Activated naive CD4-positive, alpha-beta T cell treated with anti-CD3 and anti-CD28 coated beads, Interleukin-2, amount 10 ng/mL, durations not matched to agents 7 days and 5 days (primary cell): ENCODE measurements around the gene KCND3.
A peak's percentile ranks its signal among the peaks of the same experiment; 100 is the strongest.

Source experiments
- CTCF ChIA-PET: fragments of 350-600 bp; sonication (Branson Sonifier 250); formaldehyde crosslinking; loops from one replicate; lab custom pipeline; 2021; ENCODE audit warnings: antibody characterized with exemption; lab: Charles Lee
- DNase-seq: peaks from one replicate; pipeline ENCODE4 v3.0.0-alpha.2; 2020
- H3K27ac Mint-ChIP-seq: one replicate; pipeline ENCODE4 v1.8.0; 2021; ENCODE audit warnings: mild to moderate bottlenecking, moderate library complexity, mixed read lengths
- H3K27me3 Mint-ChIP-seq: one replicate; pipeline ENCODE4 v1.8.0; 2021; ENCODE audit warnings: mild to moderate bottlenecking, mixed read lengths
- H3K36me3 Mint-ChIP-seq: one replicate; pipeline ENCODE4 v1.8.0; 2021; ENCODE audit warnings: mixed read lengths
- H3K4me1 Mint-ChIP-seq: one replicate; pipeline ENCODE4 v1.8.0; 2021; ENCODE audit warnings: mixed read lengths
- H3K4me3 Mint-ChIP-seq: one replicate; pipeline ENCODE4 v1.8.0; 2021; ENCODE audit warnings: mild to moderate bottlenecking, moderate library complexity, mixed read lengths
- H3K9me3 Mint-ChIP-seq: one replicate; pipeline ENCODE4 v1.8.0; 2021; ENCODE audit warnings: mixed read lengths

KCND3 gene

DNA sequence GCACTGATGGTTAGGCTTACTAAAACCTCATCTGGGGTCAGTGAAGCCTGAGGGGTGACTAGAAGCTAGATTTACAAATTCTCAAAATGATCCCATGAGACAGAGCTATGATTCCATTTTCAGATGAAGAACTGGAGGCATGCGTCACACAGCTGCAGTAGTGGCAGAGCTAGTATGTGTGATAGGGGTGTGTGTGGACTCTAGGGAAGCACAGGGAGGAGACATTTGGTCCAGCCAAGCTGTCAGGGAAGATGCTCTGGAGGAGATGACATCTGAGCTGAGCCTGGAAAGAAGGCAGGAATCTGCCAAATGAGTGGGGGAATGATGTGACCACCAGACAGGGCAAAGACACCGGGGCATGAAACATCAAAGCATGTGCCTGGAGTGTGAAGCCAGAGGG is 12.0 kb upstream of the KCND3 start:
- H3K36me3 Mint-ChIP-seq, result no peaks in the 10 kb centered on the region
- CTCF ChIA-PET, result interaction anchor here (1.2 kb wide), 1 partner anchor 13 kb away, joined by 4 read pairs; no protein-coding TSS in a partner anchor
- no peak overlapping the region for H3K4me3 Mint-ChIP-seq
- no peaks in the 10 kb centered on the region for H3K9me3 Mint-ChIP-seq
- no peak for DNase-seq
- H3K27ac Mint-ChIP-seq, result no peak overlapping the region
- H3K27me3 Mint-ChIP-seq, result peaks cover 18% of the 10 kb centered on the region
- no peaks in the 10 kb centered on the region for H3K4me1 Mint-ChIP-seq

DNA sequence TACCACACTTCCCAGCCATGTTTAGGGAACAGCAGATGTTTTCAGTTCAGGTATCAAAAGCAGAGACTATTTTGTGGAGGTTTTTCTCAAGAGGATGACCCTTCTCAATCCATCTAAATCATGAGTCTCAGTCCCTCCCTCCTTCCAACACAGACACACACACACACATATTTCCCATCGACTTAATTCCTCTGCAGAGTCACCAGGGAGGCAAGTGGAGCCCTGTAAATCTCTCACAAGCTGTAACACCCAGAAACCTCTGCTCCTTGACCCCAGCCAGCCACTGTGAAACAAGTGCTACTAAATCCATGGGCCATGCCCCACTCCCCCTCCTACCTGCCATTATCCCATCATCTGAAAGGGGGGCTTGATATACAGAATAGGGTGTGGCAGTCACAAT is 10.6 kb upstream of the KCND3 start:
- Mint-ChIP-seq H3K27ac (no peak overlapping the region), H3K4me1 (no peaks in the 10 kb centered on the region), H3K4me3 (no peak overlapping the region), H3K36me3 (no peaks in the 10 kb centered on the region), H3K27me3 (peaks cover 21% of the 10 kb centered on the region), H3K9me3 (no peaks in the 10 kb centered on the region)
- no peak for DNase-seq
- CTCF ChIA-PET, result no interaction called here

DNA sequence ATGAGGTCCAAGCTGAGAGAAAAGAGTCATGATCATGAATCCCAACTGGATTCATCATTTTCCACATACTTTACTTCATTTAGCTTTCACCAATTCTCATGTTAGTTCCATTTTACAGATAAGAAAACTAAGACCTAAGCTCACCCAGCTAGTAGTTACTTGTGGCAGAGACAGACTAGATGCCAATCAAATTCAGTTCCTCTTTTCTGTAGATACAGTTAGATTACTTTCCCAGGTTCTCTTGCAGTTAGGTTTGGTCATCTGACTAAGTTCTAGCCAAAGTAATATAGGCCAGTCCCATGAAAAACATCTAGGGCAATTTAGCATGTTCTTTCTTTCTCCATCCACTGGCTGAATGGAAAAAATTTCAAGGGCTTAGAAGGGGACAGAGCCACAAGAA is 8.9 kb upstream of the KCND3 start:
- Mint-ChIP-seq H3K4me3 (no peak overlapping the region), H3K27me3 (peaks cover 38% of the 10 kb centered on the region), H3K9me3 (no peaks in the 10 kb centered on the region), H3K4me1 (no peaks in the 10 kb centered on the region), H3K27ac (no peak overlapping the region), H3K36me3 (no peaks in the 10 kb centered on the region)
- CTCF ChIA-PET, result no interaction called here
- no peak for DNase-seq

DNA sequence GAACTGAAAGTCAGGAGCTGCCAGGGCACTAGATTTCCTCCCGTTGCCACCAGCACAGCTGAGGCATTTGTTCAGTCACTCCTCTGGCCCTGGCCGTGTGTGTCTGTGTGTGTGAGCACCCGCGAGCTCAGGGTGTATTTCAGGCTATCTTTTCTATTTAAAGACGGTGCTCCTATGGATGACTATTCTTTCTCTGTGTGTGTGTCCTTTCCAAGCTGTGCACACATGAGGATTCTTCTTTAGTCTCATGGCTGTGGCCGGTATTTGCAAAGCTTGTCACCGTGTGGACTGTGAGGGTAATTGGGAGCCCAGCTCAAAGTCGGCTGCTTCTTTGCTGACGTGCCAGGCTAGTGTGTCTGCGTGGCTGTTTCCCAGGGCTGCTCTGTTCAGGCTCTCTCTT is 3.0 kb upstream of the KCND3 start:
- CTCF ChIA-PET, result no interaction called here
- no peaks in the 10 kb centered on the region for H3K36me3 Mint-ChIP-seq
- no peak overlapping the region for H3K4me3 Mint-ChIP-seq
- H3K4me1 Mint-ChIP-seq, result peaks cover 11% of the 10 kb centered on the region
- peaks cover 82% of the 10 kb centered on the region for H3K27me3 Mint-ChIP-seq
- H3K27ac Mint-ChIP-seq, result no peak overlapping the region
- H3K9me3 Mint-ChIP-seq, result no peaks in the 10 kb centered on the region
- no peak for DNase-seq

DNA sequence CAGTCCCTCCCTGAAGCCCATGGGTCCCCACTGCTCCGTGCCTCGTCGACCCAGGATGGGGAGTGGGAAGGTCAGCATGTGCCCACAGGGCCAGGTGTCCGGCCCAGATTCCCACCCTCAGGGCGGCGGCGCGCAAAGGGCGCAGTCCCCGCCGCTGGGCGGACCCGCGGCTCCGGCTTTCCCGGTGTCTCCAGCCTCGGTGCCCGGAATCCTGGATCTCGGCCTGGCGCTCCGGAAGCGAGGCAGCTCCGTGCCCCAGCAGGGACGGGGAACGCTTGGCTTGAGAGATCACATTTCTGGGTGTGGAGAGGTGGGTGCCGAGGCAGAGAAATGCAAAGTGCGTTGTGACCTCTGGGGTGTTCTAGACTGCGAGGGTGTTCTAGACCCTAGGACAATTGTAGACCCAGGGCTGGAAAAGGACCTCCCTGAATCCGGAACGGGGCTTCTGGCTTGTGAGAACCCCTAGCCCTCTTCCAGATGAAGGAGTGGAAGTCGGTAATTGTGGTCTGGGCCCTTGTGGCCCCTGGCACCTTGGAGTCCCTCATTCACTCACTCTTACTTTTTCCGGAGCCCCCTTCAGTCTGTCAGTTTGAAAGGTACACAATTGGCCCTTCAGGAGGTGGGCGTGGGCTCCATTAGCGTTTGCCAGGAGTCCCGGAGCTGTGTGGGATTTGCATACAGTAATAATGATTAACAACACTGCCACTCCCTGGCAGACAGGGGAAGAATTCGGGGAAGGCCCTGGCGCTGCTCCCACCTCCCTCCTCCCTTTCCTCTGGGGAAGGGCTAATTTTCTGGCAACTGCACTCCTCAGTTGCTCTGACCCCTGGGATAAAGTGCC is 1.6 kb upstream of the KCND3 start:
- H3K27me3 Mint-ChIP-seq, result peaks cover 96% of the 10 kb centered on the region

DNA sequence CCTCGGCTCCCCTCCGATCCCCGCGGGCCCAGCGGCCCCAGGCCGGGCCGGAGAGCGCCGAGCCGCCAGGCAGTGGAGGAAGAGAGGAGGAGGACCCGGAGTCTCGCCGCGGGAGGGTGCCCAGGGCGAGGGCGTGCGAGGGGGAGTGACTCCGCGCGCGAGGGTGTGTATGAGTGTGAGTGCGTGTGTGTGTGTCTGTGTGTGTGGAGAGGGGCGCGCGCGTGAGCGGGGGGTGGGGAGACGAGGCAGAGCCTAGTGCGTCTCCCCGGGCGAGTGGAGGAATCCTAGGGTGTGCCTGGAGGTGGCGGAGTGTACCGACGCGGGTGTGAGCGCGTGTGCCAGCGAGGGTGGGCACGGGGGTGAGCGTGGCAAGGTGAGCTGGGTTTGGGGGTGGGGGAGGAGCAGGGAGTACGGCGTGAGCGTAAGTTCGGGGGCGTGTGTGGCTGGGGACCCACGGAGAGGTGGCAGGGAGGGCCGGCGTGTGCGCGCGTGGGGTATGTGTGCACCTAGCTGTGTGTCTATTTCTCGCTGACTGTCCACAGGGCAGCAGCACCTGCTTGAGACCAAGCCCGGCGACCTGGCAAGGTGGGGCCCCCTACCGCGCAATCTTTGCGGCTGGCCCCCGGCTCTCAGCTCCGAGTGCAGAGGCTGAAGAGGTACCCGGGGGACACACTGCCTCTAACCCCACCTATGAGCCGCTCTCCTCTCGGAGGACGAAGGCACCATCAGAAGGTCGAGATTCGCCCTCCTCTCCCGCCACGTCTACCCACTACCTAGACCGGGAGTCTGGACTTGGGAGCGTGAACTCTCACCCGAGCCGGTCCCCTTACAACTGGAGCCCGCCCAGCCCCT is 784 bp upstream of the KCND3 start:
- no peaks in the 10 kb centered on the region for H3K36me3 Mint-ChIP-seq
- no peaks in the 10 kb centered on the region for H3K9me3 Mint-ChIP-seq
- H3K4me3 Mint-ChIP-seq, result peak overlapping the region; percentile 34
- peaks cover 95% of the 10 kb centered on the region for H3K27me3 Mint-ChIP-seq
- CTCF ChIA-PET, result no interaction called here
- H3K4me1 Mint-ChIP-seq, result peaks cover 11% of the 10 kb centered on the region
- DNase-seq, result no peak
- peak overlapping the region; percentile 60 for H3K27ac Mint-ChIP-seq

More for the DNA sequence above, 1.6 kb upstream of the KCND3 start:
- no peak for DNase-seq
- Mint-ChIP-seq H3K9me3 (no peaks in the 10 kb centered on the region), H3K36me3 (no peaks in the 10 kb centered on the region), H3K4me3 (no peak overlapping the region), H3K4me1 (peaks cover 11% of the 10 kb centered on the region), H3K27ac (no peak overlapping the region)
- CTCF ChIA-PET, result no interaction called here

DNA sequence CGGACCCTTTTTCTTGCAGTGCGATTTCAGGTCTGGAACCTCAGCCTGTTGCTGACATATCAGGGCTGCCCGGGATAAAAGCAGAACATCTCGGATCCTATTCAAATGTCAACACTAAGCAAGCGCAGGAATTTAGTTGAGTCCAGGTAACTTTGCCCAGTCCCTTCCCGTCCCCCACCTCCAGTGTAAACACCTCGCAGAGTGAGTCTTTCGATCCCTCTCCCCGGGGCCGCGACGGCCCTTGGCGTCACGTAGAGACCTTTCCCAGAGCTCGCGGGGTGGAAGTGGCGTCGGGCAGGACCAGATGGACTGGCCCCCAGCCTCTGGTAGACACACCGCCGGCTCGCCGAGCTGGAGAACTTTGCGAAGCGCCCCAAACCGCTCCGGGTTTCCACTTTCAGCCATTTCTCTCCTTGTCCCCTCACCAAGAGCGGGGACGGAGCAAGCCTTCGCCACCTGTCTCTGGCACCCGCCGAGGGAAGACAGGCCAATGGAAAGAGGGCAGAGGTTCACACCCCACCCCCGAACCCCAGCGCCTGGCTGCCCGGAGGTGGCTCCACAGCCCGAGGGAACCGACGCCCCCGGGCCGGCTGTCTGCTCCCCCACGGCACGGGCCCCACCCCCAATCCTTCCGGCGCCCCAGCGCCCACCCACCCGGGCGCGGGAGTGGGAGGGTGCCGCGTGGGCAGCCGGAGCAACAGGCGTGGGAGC is 570 bp downstream of the KCND3 start:
- Mint-ChIP-seq H3K9me3 (no peaks in the 10 kb centered on the region), H3K4me1 (peaks cover 11% of the 10 kb centered on the region), H3K27ac (no peak overlapping the region), H3K36me3 (no peaks in the 10 kb centered on the region), H3K4me3 (peak overlapping the region; percentile 21), H3K27me3 (peaks cover 81% of the 10 kb centered on the region)
- CTCF ChIA-PET, result interaction anchor here (1.0 kb wide), 1 partner anchor 12 kb away, joined by 4 read pairs; no protein-coding TSS in a partner anchor
- DNase-seq, result no peak

DNA sequence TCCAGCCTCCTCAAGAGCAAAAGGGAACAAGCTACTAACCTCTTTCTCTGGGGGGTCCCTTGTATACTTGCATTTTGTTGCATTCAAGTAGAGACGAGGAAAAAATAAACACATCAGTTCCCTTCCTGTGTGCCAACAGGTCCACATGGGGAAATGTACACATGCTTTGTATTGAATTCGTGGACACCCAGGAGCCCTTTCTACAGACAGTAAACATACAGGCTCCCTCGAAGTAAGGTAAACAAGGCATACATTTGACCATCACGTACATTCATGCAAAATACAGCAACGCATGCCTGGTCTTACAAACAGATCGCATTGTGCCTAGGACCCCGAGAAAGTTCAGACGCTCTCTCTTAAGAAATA is 1.1 kb downstream of the KCND3 start:
- Mint-ChIP-seq H3K27ac (no peak overlapping the region), H3K36me3 (no peaks in the 10 kb centered on the region), H3K9me3 (no peaks in the 10 kb centered on the region), H3K27me3 (peaks cover 76% of the 10 kb centered on the region), H3K4me1 (peaks cover 11% of the 10 kb centered on the region), H3K4me3 (peak overlapping the region; percentile 21)
- CTCF ChIA-PET, result interaction anchor here (1.0 kb wide), 1 partner anchor 13 kb away, joined by 4 read pairs; no protein-coding TSS in a partner anchor
- DNase-seq, result no peak

DNA sequence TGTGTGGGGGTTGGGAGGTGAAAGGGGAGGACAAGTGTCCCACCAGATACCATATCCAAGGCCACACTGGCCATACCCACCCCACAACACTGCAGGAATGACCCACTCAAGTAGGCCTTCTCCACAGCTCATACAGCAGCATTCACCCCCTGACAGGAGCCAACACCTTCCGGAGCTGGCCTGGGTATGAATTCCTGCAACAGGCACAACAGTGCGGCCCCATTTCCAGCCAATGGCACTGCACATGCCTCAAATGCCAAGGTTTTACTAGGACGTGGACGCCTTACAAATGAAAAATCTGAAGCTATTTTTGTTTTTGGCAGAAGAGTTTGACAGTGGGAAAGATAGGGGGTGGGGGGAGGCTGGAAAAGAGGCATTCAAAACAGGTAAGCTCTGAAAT is 2.0 kb downstream of the KCND3 start:
- H3K4me1 Mint-ChIP-seq, result peaks cover 11% of the 10 kb centered on the region
- no peaks in the 10 kb centered on the region for H3K9me3 Mint-ChIP-seq
- DNase-seq, result no peak
- H3K27ac Mint-ChIP-seq, result no peak overlapping the region
- no peak overlapping the region for H3K4me3 Mint-ChIP-seq
- H3K36me3 Mint-ChIP-seq, result no peaks in the 10 kb centered on the region
- H3K27me3 Mint-ChIP-seq, result peaks cover 67% of the 10 kb centered on the region
- CTCF ChIA-PET, result interaction anchor here (1.0 kb wide), 1 partner anchor 13 kb away, joined by 4 read pairs; no protein-coding TSS in a partner anchor

DNA sequence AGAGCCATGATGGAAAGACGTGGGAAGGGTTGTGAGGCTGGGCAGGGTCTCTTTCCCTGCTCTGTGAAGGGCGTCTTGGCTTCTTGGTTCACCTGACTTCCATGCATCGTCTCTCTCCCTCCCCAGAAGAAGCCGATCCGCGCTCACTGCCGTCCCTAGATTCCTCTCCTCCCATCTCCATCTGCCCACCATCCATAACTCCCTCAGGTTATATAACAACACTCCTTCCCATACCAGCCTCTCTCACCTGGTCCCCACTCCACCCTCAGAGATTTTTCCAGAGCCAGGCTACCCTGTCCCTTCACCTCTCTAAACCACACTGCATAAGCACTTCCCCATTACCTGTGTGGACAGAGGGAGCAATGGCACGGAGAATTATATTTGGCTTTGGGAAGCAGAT is 6.0 kb downstream of the KCND3 start:
- peaks cover 32% of the 10 kb centered on the region for H3K27me3 Mint-ChIP-seq
- no peak for DNase-seq

DNA sequence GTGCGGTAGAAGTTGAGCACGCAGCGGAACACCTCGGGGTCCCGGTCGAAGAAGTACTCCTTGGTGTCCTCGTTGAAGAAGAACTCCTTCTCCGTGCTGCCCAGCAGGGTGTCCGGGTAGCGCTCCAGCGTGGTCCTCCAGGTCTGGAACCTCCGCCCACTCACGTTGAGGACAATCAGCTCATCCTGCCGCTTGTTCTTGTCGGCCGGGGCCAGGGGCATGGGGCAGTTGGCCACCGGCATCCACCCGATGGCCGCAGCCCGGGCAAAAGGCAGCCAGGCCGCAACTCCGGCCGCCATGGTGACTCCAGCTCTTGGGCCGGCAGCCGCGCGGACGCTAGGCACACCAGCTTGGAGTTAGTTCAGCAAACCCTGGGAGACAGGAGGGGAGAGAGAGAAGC is 7.0 kb downstream of the KCND3 start:
- DNase-seq, result no peak
- H3K9me3 Mint-ChIP-seq, result no peaks in the 10 kb centered on the region
- no peaks in the 10 kb centered on the region for H3K4me1 Mint-ChIP-seq
- H3K27me3 Mint-ChIP-seq, result peaks cover 28% of the 10 kb centered on the region
- CTCF ChIA-PET, result no interaction called here
- H3K36me3 Mint-ChIP-seq, result no peaks in the 10 kb centered on the region
- no peak overlapping the region for H3K4me3 Mint-ChIP-seq
- no peak overlapping the region for H3K27ac Mint-ChIP-seq

More for the DNA sequence above, 6.0 kb downstream of the KCND3 start:
- CTCF ChIA-PET, result no interaction called here
- H3K4me1 Mint-ChIP-seq, result peaks cover 2% of the 10 kb centered on the region
- H3K4me3 Mint-ChIP-seq, result no peak overlapping the region
- H3K9me3 Mint-ChIP-seq, result no peaks in the 10 kb centered on the region
- no peak overlapping the region for H3K27ac Mint-ChIP-seq
- no peaks in the 10 kb centered on the region for H3K36me3 Mint-ChIP-seq

DNA sequence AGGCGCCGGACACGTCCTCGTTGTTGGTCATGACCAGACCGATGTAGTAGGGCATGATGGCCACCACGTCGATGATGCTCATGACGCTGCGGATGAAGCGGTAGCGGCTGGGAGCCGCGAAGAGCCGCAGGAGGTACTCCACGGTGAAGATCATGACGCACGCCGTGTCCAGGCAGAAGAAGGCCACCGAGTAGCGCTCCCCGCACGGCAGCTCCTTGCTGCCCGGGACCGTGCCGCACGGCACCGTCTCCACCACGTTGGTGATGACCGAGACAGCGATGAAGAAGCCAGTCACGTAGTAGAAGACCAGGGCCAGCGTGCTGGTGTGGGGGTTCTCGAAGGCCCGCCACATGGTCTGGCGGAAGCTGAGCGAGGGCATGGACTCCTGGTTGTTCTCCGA is 7.6 kb downstream of the KCND3 start:
- Mint-ChIP-seq H3K4me1 (no peaks in the 10 kb centered on the region), H3K36me3 (no peaks in the 10 kb centered on the region), H3K9me3 (no peaks in the 10 kb centered on the region), H3K27ac (no peak overlapping the region), H3K27me3 (peaks cover 28% of the 10 kb centered on the region), H3K4me3 (no peak overlapping the region)
- no peak for DNase-seq
- CTCF ChIA-PET, result no interaction called here

DNA sequence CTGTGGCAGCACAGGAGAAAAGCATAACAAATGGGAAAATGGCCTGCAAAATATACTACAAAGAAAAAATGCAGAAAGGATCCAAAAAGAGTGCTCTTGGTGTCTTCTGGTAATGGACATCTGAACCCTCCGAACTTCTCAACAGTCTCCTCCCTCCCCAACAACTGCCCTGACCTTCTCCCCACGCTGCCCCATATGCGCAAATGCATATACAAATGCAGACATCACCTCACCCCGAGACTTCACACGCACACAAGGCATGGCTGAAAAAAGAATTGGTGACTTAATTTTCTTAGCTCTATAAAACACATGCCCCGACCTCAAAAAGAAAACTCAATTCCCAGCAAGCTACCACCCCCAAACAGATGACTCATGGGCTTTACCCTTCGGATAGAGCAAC is 8.4 kb downstream of the KCND3 start:
- H3K4me1 Mint-ChIP-seq, result no peaks in the 10 kb centered on the region

DNA sequence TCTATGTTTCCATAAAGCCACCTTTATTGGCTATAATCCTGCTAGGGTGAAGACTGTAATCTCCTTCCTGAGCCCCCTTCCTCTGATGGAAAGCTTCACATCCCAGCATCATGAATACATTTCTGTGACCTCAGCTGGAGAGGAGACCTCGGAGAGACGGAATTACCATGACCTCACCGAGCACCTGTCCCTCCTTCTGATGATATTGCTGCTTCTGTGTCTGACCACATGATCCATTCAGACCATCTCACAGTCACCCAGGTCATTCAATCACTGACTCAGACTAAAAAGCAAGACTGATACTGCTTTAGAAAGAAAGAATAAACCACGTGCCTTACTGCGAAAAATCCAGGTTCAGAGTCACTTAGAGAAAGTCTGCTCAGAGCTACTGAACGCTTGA is 8.8 kb downstream of the KCND3 start:
- no peak overlapping the region for H3K27ac Mint-ChIP-seq
- H3K4me1 Mint-ChIP-seq, result no peaks in the 10 kb centered on the region
- peaks cover 19% of the 10 kb centered on the region for H3K27me3 Mint-ChIP-seq
- H3K9me3 Mint-ChIP-seq, result no peaks in the 10 kb centered on the region
- H3K4me3 Mint-ChIP-seq, result no peak overlapping the region
- CTCF ChIA-PET, result no interaction called here
- no peaks in the 10 kb centered on the region for H3K36me3 Mint-ChIP-seq
- no peak for DNase-seq

More for the DNA sequence above, 8.4 kb downstream of the KCND3 start:
- no peak for DNase-seq
- Mint-ChIP-seq H3K36me3 (no peaks in the 10 kb centered on the region), H3K27ac (no peak overlapping the region), H3K27me3 (peaks cover 20% of the 10 kb centered on the region), H3K4me3 (no peak overlapping the region), H3K9me3 (no peaks in the 10 kb centered on the region)
- CTCF ChIA-PET, result no interaction called here
